Measurements from ENCODE around the gene DBET.
"Not testable (repeated sequence)": the region's sequence is repeated elsewhere in the genome, so short reads cannot be mapped to it uniquely, and the experiment has no call there.

DBET gene

DNA sequence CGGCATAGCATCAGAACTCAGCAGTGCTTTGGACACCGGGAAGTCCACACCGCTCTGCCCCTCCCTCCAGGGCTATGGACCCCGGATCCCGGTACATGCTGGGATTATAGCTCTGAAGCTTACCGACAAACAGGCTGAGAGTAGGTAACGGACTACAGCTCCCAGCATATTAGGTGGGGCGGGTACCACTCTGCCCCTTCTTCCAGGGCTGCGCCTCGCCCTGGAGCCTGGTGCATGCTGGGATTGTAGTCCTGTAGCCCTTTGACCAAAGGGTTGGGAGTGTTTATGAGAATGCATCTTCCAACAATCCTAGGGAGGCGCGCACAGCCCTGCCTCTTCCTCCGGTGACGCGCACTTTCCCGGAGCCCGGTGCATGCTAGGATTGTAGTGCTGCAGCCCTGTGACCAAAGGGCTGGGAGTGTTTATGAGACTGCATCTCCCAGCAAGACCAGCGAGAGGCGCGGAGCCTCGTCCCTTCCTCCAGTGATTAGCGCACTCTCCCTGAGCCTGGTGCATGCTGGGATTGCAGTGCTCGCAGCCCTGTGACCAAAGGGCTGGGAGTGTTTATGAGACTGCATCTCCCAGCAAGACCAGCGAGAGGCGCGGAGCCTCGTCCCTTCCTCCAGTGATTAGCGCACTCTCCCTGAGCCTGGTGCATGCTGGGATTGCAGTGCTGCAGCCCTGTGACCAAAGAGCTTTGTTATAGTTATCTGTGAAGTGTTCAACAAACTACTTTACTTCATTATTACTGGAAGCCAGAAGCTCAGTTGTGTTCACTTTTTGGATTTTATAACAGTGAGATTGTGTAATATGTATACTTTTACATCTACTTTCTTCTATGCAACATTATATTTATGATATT lies 14.7 kb upstream of the DBET start:
- not testable (repeated sequence) for DNase-seq

GRCh38 chr4:190058997-190059396 lies 5.3 kb upstream of the DBET start:
- DNase-seq, result not testable (repeated sequence)

GRCh38 chr4:190064805-190065204 lies 503 bp downstream of the DBET start:
- not testable (repeated sequence) for DNase-seq

DNA sequence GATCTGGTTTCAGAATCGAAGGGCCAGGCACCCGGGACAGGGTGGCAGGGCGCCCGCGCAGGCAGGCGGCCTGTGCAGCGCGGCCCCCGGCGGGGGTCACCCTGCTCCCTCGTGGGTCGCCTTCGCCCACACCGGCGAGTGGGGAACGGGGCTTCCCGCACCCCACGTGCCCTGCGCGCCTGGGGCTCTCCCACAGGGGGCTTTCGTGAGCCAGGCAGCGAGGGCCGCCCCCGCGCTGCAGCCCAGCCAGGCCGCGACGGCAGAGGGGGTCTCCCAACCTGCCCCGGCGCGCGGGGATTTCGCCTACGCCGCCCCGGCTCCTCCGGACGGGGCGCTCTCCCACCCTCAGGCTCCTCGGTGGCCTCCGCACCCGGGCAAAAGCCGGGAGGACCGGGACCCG lies 4.0 kb downstream of the DBET start:
- DNase-seq, result not testable (repeated sequence)

- DNase-seq, result not testable (repeated sequence)
Observed at GRCh38 chr4:190093052-190093451, 28.8 kb downstream of the DBET start.

DNA sequence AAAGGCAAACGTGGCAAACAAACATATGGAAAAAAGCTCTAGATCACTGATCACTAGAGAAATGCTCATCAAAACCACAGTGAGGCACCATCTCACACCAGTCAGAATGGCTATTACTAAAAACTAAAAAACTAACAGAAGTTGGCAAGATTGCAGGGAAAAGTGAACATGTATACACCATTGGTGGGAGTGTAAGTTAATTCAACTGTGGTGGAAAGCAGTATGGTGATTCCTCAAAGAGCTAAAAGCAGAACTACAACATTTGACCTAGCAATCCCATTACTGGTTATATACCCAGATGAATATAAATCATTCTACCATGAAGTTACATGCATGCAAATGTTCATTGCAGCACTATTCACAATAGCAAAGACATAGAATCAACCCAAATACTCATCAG lies 29.7 kb downstream of the DBET start:
- DNase-seq, result not testable (repeated sequence)

GRCh38 chr4:190095335-190095734 lies 31.0 kb downstream of the DBET start:
- DNase-seq, result not testable (repeated sequence)

DNA sequence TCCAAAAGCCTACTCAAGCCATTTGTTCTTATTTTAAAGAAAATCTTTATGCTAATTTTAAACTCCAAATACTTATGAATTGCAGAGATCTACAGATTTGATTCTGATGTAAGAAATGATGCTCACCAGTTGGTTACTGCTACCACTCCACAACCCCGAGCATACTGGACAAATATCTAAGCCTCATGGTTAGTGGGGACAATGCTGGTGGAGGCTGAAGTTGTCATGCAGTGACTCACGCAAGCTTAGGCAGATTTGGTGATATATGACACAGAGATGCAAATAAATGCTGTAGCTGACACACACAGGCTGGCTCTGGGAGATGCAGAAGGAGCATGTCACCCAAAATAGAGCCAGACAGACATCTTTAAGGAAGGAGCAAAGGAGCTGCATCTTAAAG lies 35.3 kb downstream of the DBET start:
- not testable (repeated sequence) for DNase-seq

- DNase-seq, result not testable (repeated sequence)
Observed at GRCh38 chr4:190101525-190101924, 37.2 kb downstream of the DBET start.

GRCh38 chr4:190106191-190106590 lies 41.9 kb downstream of the DBET start:
- not testable (repeated sequence) for DNase-seq

DNA sequence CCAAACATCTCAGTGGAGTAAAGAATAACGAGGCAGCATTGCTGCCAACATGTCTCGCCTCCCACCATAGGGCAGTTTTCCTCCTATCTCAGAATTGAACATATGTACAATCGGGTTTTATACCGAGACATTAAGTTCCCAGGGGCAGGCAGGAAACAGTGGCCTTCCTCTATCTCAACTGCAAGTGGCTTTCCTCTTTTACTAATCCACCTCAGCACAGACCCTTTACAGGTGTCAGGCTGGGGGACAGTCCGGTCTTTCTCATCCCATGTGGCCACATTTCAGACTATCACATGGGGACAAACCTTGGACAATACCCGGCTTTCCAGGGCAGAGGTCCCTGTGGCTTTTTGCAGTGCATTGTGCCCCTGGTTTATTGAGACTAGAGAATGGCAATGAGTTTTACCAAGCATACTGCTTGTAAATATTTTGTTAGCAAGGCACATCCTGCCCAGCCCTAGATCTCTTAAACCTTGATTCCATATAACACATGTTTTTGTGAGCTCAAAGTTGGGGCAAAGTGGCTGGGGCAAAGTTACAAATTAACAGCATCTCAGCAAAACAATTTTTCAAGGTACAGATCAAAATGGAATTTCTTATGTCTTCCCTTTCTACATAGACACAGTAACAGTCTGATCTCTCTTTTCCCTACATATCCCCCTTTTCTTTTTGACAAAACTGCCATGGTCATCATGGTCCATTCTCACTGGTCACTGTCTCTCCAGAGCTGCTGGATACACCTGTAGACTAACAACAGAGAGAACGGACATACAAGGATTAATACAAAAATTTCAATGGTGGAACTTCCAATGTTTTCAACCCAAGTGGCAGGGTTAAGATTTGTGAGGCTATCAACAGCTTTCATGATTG lies 42.5 kb downstream of the DBET start:
- not testable (repeated sequence) for DNase-seq

DNA sequence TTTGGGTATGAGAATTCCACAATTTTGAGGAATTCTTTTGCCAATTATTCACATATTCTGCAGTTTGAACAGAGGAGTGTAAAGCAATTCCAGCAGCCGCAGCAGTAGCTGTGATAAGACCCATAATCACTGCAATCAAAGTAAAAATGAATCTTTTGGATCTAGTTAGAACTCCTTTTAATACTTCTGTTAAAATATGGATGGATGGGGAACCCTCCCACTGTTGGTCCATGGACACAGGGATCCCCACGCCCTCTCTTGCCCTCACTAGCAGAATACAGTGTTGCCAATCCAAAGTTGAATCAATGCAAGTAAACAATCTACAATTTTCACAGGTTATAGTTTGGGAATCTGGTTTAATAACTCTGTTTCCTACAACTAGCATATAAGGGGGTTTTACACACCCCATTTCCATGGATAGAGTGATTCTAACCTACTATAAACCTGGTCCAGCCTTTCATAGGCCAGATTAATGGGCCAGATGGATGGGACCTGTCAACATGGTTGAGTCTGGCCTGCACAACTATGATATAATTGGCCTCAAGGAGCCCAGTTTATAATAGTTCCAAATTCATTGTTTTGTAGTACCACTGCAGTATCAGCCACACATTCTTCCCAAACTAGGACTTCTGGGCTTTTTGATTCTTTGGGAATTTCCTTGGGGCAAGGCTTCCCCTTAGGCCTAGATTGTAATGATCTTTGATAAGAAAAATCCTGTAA lies 43.6 kb downstream of the DBET start:
- DNase-seq, result not testable (repeated sequence)

- DNase-seq, result not testable (repeated sequence)
Observed at GRCh38 chr4:190108756-190109155, 44.5 kb downstream of the DBET start.

DNA sequence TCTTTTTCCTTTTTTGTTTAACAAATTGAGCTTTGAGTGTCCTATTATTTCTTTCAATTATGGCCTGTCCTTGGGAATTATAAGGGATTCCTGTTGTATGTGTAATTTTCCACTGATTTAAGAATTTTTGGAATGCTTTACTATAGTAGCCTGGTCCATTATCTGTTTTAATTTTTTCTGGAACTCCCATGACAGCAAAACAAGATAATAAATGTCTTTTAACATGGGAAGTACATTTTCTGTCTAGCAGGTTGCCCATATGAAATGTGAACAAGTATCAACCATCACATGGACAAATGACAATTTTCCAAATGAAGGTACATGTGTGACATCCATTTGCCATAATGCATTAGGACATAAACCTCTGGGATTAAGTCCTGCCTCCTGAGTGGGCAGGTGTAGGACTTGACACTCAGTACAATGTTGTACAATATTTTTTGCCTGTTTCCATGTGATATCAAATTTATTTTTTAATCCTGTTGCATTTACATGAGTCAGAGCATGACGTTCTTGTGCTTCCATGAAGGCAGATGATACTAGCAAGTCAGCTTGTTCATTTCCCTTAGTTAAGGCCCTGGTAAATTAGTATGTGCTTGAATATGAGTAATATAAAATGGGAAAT lies 45.2 kb downstream of the DBET start:
- DNase-seq, result not testable (repeated sequence)

GRCh38 chr4:190110033-190110432 lies 45.7 kb downstream of the DBET start:
- DNase-seq, result not testable (repeated sequence)

DNA sequence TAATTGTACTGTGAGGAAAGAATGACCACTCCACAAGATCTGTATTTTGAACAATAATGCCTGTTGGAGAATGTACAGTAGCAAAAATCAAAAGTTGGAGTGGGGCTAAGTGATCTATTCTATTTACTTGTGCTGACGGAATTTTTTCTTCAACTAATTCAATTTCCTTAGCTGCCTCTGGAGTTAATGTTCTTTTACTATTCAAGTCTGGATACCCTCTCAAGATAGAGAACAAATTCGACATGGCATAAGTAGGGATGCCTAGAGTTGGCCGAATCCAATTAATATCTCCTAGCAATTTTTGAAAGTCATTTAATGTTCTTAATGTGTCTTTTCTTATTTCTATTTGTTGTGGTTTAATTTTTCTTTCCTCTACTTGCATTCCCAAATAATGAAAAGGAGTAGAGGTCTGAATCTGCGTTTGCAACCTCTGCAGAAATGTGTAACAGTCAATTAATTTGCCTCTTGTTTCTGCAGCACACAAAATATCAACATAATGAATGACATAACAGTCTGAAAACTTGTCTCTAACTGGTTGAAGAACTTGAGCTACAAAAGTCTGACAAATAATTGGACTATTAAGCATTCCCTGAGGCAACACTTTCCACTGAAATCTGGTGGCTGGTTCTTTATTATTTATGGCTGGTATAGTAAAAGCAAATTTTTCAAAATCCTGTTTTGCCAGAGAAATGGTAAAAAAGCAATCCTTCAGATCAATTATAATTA lies 46.4 kb downstream of the DBET start:
- not testable (repeated sequence) for DNase-seq

DNA sequence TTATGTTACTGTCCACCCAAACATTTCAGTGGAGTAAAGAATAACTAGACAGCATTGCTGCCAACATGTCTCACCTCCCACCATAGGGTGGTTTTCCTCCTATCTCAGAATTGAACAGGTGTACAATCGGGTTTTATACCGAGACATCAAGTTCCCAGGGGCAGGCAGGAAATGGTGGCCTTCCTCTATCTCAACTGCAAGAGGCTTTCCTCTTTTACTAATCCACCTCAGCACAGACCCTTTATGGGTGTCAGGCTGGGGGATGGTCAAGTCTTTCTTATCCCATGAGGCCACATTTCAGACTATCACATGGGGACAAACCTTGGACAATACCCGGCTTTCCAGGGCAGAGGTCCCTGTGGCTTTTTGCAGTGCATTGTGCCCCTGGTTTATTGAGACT lies 48.6 kb downstream of the DBET start:
- not testable (repeated sequence) for DNase-seq

DNA sequence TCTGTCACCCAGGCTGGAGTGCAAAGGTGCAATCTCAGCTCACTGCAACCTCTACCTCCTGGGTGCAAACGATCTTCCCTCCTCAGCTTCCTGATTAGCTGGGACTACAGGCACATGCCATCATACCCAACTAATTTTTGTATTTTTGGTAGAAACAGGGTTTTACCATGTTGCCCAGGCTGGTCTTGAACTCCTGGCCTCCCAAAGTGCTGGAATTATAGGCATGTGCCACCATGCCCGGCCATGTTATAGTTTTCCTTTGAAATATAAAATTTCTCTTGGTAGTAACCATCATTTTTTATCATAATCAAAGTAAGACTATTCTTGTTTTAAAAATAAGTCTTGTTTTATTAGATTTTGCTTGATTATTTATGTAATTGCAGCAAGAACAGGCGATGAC lies 50.7 kb downstream of the DBET start:
- not testable (repeated sequence) for DNase-seq

All from NK-92 treated with Interleukin-12 subunit alpha and Interleukin-12 subunit beta, amount 100 ng/mL, for 24 hours (cell line).